NCI-H2227 treated with DMSO at 0.1 percent for 48 hours (cell line): ENCODE results near the gene SPCS3.
"Not testable (repeated sequence)": the region's sequence is repeated elsewhere in the genome, so short reads cannot be mapped to it uniquely, and the experiment has no call there.

Source experiments
- DNase-seq: peaks from one replicate; lab custom pipeline; 2025; lab: John Stamatoyannopoulos, UW

Gene SPCS3

DNA sequence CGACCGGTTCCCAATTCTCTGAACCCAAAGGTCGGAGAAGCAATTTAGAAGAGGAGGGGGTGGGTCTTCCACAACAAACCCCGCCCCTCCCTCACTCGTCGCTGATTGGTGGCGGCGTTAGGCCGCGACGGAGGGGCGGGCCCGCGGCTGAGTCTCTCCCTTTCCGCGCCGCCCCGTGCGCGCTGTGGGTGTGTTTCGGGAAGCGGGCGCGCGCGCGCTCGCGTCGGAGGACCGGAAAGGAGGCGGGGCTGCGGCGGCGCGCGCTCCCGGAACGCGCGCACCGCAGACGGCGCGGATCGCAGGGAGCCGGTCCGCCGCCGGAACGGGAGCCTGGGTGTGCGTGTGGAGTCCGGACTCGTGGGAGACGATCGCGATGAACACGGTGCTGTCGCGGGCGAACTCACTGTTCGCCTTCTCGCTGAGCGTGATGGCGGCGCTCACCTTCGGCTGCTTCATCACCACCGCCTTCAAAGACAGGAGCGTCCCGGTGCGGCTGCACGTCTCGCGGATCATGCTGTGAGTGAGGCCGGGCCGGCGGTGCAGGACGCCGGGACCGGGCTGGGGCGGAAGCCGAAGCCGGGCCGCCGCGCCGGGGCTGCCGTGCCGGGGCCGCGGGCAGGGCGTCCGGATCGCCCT is at the start of gene SPCS3:
TSS of gene SPCS3 (plus strand) at position 263 of the 636 bp plus-strand sequence. CDS start at position 374, 111 bp downstream.
- DNase-seq: peak; percentile 92

DNA sequence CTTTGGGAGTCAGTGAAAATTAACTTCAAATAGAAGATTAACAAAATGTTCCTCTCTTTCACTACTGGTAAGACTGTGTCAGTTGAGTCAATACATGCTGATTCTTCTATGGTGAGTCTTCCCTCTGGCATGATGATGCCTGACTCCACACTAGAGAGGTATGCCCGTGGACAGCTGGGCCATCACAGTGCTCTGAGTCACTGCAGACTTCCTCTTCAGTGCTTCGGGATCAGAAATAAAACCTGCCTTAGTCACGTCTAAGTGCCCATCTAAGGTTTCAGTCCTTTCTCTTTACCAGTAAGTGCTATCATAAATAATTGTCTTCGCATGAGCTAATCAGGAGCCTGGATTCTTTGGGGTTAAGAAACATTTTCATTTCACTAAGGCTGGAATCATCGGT is 49.1 kb upstream of the SPCS3 start:
- DNase-seq: peak; percentile 2

DNA sequence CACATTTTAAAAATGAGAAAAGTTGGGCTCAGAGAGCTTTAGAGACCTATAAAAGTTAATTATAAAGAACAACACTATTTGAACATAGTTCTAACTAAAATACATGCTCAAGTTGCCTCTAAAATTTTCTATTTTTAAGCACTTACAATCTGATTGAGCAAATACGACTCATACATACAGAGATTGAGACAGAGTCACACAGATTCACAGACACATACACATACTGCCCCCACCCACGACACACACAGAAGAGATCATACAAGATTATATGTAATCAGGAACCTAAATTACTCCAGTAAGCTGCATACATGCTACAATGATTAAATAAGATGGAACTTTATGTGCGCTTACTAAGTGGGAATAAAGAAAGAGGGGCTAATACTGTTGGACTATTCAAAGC is 48.0 kb upstream of the SPCS3 start:
- no peak for DNase-seq

DNA sequence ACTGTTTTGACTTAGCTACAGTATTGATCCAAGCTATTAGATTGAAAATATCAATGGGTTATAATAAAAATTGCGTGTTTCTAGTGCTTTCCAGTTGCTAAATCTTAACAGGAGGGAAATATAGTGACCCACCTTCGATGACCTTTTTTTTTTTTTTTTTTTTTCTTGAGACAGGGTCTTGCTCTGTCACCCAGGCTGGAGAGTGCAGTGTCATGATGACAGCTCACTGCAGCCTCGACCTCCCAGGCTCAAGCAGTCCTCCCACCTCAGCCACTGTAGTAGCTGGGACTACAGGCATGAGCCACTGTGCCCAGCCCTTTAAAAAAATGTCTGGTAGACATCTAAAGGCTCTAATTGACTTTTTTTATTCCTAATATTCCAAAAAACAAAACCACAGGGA is 47.0 kb upstream of the SPCS3 start:
- DNase-seq: no peak

DNA sequence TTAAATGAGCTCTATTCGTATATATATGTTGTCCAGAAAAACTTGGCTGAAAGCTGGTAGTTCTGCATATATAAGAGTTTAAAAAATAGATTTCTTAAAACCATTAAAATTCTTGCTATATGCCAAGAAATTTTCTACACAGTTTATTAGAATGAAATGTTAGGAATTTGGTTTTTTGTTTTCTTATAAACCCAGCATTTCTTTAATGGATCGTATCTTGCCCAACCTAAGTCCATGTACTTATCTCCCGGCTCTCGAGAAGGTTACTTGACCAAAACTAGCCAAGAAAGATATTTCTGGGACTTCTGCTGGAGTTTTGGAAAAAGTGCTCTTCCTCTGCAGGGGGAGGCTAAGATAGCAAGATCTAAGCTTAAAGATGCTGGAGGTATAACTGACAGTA is 46.0 kb upstream of the SPCS3 start:
- no peak for DNase-seq

DNA sequence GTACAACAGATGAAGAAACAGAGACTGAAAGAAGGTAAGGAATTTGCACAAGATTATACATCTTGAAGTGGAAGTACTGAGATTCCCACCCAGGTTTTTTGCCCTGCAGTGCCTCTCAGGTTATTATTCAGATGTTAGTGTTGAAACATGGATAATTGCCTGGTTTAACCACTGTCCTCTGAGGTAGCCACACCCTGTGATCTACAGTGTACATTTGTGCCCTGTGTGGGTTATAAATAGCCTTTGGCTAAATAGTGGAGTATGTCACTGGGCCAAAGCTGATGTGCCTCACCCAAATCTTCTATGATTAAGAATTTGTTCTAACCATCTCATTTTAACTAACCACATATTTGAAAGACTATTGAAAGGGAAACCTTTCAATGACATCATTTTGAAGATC is 45.3 kb upstream of the SPCS3 start:
- no peak for DNase-seq

DNA sequence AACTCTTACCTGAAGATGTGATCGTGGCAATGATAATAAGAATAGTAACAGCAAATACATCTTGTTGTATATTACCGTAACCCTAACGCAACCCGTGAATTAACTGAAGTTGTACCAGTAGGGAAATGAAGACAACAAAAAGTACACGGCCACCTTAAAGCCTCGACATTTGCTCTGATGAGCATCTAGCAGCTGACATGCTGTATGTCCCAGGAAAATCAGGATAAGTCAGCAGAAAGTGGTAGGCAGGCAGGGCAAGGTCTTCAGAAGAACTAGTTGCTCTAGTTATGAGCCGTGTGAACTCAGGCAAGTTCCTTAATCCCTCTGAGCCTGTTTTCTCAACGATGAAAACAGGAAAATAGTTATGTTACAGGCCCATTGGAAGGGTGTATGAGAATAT is 43.1 kb upstream of the SPCS3 start:
- DNase-seq: no peak

DNA sequence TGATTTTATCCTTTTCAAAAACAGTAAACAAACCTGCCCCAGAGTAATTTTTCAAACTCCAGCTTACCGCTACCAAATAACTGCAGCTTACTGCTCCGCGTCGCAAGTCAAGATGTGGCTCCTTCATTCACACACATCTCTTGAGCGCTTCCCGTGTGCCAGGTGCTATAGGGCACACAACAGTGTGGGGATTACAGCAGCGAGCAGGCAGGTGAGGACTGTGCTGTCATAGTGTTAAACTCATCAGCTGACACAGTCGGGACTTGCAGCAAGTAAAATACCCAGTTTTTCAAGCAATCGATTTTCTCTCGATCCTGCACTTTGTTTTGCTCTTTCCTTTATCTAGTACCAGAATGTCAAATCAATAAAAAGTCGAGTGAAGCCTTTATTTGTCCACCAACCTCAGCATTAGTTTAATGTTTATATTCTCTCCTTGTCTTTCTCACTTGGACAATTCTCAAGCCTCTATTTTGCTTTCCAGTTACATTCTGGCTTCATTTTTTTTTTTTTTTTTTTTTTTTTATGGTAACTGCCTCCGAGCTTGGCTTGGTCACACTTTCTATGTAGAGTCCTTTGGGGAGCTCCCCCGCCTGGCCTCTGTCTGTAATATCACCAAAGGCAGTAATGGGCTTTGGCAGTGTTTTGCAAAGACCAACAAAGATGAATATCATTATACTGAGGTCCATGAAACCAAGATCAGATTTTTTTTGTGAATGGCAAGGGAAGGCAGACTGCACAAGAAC is 42.4 kb upstream of the SPCS3 start:
- peak; percentile 43 for DNase-seq

DNA sequence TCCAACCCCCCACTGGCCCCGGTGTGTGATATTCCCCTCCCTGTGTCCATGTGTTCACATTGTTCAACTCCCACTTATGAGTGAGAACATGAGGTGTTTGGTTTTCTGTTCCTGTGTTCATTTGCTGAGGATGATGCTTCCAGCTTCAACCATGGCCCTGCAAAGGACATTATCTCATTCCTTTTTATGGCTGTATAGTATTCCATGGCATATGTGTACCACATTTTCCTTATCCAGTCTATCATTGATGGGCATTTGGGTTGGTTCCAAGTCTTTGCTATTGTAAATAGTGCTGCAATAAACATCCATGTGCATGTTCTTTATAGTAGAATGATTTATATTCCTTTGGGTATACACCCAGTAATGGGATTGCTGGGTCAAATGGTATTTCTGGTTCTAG is 40.2 kb upstream of the SPCS3 start:
- DNase-seq: not testable (repeated sequence)

DNA sequence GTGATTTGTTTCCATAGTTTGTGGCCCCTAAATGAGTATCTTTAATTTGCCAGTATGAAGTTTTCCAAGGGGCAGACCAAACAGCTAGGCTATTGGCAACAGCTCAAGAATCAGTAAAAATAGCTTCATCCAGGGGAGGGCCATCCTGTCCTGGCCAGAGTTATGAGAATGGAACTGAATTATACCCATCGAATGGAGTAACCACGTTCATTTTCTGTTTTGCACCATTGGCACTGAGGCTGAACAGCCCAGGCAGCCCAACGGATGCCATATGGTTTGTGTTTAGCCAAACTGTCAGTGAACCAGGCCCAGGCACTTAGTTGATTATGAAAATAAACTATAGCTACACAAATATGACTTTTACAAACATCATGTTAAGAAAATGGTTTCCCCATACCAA is 33.0 kb upstream of the SPCS3 start:
- DNase-seq: no peak

DNA sequence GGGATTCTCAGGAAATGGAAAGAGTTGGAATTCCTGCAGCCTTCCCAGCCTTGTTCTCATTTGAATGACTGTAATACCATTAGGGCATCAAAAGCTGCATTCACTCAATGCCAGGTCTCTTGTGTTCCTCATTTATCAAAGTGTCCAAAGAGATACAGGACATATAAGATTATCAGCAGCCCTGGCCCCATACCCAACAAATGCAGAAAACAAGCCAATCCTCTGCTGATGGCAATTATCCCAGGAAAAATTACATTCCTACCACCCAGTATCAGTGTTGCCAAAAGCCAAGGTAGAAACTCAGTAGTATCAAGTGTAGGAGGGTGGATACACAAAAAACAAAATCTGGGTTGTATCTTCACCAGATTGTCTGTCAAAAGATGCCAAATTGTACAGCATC is 32.2 kb upstream of the SPCS3 start:
- no peak for DNase-seq

DNA sequence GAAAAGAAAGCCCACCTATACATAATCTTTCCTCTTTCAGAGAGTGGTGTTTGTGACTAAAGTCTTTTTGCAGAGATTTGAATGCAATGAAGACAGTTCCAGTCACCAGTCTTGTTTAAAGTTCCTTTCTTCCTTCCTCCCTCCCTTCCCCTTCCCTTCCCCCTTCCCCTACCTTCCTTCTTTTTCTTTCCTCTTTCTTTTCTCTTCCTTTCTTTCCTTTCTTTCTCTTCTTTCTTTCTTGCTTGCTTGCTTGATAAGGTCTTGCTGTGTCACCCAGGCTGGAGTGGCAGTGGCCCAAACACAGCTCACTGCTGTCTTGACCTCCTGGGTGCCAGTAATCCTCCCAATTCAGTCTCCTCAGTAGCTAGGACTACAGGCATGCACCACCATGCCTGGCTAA is 31.7 kb upstream of the SPCS3 start:
- DNase-seq: no peak

DNA sequence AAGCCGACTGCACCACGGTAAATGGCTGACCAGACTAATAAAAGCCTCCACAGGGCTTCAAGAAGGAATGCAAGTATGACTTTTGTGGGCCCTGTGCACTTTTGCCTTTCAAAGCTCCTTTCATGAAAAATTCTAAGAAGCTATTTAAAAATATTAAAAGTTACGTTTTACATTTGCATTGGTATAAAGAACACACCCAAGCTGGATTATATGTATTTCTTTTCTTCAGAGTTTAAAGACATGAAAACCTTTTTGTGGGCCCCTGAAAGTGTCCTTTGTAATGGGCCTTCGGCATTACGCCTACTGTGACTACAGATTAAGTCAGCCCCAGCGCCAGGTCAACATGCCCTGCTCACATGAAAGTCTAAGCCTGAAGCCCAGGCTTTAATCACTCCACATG is 30.2 kb upstream of the SPCS3 start:
- DNase-seq: no peak

DNA sequence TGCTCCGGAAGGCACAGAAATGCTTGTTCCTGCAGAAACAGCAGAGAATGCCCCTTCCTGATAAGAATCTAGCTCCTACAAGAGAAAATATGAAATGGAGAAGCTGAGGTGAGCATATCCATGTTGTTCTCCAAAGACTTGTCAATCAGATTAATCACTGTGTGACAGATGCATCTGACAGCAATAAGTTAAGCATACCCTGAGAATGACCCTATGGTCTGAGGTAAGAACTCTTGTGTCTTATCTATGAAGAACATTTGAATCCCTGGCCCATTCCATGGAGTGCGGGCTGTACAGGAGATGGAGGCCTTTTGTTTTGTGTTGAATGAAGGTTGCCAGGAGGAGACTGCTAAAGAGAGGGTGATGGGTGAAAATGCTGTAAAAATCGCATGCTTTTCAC is 29.2 kb upstream of the SPCS3 start:
- DNase-seq: no peak

DNA sequence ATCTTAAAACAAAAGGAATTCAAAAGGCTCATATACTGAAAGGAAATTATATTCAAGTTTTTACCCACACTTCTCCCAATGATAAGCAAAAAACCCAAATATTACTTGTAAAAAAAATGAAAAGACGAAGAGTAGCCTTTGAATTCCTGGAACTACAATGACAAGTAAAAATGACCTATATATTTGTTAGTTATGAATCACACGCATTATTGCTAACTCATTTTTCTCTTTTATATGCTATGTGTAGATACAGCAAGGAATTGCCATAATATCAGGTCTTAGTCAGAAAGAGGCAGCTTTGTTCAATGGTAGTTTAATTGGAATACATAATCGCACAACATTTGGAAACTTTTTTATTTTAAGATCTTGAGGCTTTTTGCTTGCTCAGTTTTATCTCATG is 28.0 kb upstream of the SPCS3 start:
- no peak for DNase-seq

DNA sequence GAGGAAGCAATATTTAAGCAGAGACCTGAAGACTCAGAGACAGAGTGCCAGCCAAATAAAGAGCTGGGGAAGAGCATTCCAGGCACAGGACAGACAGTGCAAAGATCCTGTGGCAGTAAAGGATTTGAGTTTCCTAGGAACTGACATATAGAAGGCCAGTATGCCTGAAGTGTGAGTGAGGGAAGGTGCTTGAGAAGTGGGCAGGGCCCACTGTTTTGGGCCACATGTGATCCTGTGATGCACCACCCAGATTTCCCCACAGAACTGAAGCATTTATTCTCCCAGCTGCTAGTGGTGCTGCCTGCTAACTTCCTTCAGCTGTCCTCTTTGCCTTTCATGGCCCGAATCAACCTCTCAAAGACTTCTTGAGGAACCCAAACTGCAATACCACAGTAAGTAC is 26.8 kb upstream of the SPCS3 start:
- no peak for DNase-seq

DNA sequence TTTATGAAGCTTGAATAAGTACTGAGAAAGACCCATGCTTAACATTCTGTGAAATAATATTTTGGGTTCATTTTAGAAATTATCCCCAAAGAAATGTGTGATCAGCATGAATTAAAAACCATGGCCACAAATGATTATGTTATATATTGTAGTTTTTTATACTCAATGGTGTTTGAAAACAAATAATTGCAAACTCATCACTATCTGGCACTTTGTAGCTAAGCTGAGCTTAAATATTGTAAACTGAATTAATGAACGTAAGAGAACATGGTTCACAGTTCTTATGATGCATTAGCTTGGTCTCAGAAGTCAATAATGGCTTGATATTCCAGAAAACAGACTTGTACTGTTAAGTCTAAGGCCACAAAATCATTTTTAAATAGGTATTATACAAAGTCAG is 26.1 kb upstream of the SPCS3 start:
- no peak for DNase-seq

DNA sequence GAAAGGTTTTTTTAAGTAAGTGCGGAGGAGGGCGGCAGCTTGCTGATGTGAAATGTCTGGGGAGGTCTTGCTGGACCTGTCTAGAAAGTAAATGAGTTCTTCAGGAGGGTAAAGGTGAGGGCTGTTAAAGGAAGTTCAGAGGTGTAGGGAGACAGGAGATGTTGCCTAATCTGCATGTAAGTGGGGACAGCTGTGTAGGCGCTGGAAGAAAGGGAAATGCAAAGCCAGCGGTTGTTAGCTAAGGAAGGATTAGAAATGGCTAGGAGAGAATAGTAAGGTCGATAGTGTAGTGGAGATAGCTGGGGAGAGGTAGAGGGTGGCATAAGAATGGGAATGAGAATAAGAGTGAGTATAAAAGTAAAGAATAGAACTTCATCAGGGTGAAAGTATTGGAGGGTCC is 23.9 kb upstream of the SPCS3 start:
- not testable (repeated sequence) for DNase-seq

DNA sequence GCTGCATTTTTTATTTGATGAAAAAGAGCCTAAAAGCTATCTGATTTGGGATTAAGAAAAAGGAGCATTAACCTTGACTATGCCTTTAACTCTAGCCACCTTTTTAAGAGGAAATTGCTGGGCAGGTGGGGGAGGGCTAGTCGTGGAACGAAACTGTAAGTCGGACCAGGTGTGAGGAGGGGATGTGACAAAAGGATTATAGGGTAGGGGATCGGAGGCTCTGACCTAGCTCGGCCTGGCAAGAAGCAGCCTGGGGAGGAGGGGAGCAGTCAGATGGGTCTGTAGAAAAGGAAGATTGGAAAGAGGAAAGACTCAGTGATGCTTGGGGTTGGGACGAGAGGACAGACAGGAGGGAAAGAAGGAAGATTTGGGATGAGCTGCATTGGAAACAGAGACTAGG is 21.1 kb upstream of the SPCS3 start:
- DNase-seq: no peak

DNA sequence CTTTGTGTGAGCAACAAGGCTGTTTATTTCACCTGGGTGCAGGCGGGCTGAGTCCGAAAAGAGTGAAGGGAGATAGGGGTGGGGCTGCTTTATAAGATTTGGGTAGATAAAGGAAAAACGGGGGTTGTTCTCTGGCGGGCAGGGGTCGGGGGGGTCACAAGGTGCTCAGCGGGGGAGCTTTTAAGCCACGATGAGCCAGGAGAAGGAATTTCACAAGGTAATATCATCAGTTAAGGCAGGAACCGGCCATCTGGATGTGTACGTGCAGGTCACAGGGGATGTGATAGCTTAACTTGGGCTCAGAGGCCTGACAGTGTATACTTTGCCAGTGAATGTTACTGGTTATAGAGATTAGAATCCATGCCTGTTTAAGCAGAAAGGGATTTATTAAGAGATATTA is 19.7 kb upstream of the SPCS3 start:
- DNase-seq: no peak

DNA sequence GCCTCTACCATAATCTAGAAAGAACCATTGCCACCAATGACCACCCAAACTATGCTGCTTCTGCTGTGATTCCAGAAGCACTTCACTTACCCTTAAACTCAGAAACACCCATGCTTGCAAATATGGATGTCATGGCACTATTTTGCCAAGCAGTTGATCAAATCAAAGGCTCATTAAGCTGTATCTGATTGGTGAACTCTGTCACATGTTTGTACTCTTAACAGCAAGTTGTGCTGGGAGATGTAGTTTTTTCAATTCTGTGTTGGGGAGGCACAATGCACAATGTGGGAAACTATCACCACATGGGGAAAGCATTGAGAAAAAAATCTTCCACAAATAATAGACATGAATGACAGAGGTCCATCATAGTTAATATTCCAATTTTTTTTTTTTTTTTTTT is 19.2 kb upstream of the SPCS3 start:
- no peak for DNase-seq

DNA sequence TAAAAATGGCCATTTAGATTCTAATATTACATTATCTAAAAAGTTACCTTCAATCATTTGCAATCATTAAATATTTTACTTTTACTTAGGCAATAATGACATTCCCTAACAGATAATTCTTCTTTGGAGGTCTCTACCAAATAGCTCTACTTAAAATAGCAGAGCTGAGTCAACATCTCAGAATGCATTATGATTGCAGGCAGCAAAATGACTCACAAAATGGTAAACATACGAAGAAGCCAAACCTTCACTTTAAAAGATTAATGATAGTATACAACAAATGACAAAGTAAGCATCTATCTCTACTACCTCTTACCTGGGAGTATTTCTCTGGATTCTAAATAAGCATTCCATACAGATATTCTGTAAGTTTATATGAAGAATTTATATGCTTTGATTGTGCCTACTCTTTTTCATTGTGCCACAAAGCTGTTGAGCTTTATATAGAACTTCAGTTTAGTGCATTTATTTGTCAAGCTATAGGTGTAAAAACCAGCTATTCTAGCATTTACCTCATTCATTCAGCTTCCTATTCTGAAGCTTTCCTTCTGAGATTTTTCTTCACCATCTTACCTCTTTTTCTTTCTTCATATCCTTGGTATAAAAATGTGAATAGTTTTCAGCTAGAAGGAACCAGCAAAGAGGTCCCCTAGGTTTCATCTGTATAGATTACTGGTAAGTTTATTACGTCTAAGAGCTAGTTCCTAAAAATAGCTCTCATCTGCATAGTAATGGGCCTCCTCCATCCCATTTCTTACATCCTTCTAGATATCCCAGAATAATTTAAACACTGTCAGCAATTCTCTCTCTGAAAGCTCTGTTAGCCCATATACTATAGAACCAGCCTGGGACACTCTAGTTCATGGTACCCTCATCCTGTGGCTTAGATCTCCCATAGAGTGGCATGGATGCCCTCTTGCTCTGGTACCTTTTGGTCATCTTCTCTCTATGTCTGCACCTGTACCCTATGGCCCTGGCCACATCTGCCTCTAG is 17.2 kb upstream of the SPCS3 start:
- DNase-seq: no peak

DNA sequence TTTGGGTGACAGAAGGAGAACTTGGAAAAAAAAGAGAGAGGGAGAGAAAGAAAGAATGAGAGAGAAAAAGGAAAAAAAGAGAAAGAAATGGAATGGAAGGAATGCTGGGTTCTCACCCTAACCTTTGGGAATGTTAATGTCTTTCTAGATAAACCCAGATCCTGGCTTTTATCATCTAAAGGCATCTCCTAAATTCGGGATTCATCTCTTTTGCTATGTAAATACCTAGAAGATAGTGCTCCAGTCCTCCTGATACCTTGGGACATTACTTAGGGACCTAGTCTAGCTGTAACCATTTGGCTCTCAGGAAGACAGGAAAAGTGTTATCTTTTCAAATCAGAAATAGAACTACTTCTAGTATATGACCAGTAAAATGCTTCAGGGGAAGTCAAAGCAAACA is 15.8 kb upstream of the SPCS3 start:
- DNase-seq: no peak
